Calu3 (cell line): Measurements from ENCODE around the gene PPP1R12B. TPM values are rescaled to one million over a fixed set of nuclear protein-coding genes. Genes with fewer than 3 reads are reported as not detected.

Experiments used
- BruUV-seq: library from RNA; stranded (reverse); fragments of 400-500 nt; replicated peaks from 2 replicates; lab custom pipeline; 2021; lab: Mats Ljungman, UMichigan
- CTCF ChIA-PET: fragments of 300-600 bp; sonication (Branson Sonifier 250); formaldehyde crosslinking; loops from one replicate; lab custom pipeline; 2022; ENCODE audit warnings: antibody characterized with exemption; lab: Charles Lee
- DNase-seq: peaks from one replicate; pipeline ENCODE4 v3.0.0; 2022
- H3K27ac Mint-ChIP-seq: one replicate; pipeline ENCODE4 v1.8.0; 2022; ENCODE audit warnings: mixed read lengths; ENCODE audit not compliant: unreplicated experiment
- H3K27me3 Mint-ChIP-seq: one replicate; pipeline ENCODE4 v1.8.0; 2022; ENCODE audit warnings: mixed read lengths; ENCODE audit not compliant: unreplicated experiment
- H3K36me3 Mint-ChIP-seq: one replicate; pipeline ENCODE4 v1.8.0; 2022; ENCODE audit warnings: mild to moderate bottlenecking, moderate library complexity, mixed read lengths; ENCODE audit not compliant: insufficient read depth, unreplicated experiment
- H3K4me1 Mint-ChIP-seq: one replicate; pipeline ENCODE4 v1.8.0; 2022; ENCODE audit warnings: mild to moderate bottlenecking, low read depth, mixed read lengths; ENCODE audit not compliant: unreplicated experiment
- H3K4me3 Mint-ChIP-seq: one replicate; pipeline ENCODE4 v1.8.0; 2022; ENCODE audit warnings: mild to moderate bottlenecking, low read depth, moderate library complexity, mixed read lengths; ENCODE audit not compliant: unreplicated experiment
- H3K9me3 Mint-ChIP-seq: one replicate; pipeline ENCODE4 v1.8.0; 2022; ENCODE audit warnings: low read depth, mixed read lengths; ENCODE audit not compliant: unreplicated experiment
- CTCF ChIP-seq: fragments of 200-600 bp; IDR thresholded peaks from one replicate; pipeline ENCODE4 v1.8.0; 2022; ENCODE audit warnings: antibody characterized with exemption; ENCODE audit not compliant: unreplicated experiment
- intact Hi-C: fragments of 100-400 bp; cut with micrococcal nuclease; formaldehyde crosslinking; loops from one replicate; pipeline ENCODE4 v1.10.0; 2022; ENCODE audit not compliant: unreplicated experiment
- total RNA-seq: library from RNA; stranded (reverse); gene quantifications from 2 replicates; pipeline ENCODE4 v1.2.3, GENCODE V29; 2022

The PPP1R12B gene
- total RNA-seq, 1 experiment from 2014 or later: 31.8 TPM

- no TSS peak for BruUV-seq
- CTCF ChIA-PET: interaction anchor here (0.6 to 2.5 kb wide), 3 partner anchors 14 to 132 kb away, joined by 3 to 7 read pairs (median 3); no protein-coding TSS in a partner anchor
- no peaks in the 10 kb centered on the region for H3K27me3 Mint-ChIP-seq
- H3K9me3 Mint-ChIP-seq: no peaks in the 10 kb centered on the region
- H3K4me3 Mint-ChIP-seq: no peak overlapping the region
- peaks cover 66% of the 10 kb centered on the region for H3K4me1 Mint-ChIP-seq
- intact Hi-C loops: no loop called here
- no peak for DNase-seq
- TF ChIP-seq CTCF: no peak
- H3K27ac Mint-ChIP-seq: peak overlapping the region; percentile 67
- no peaks in the 10 kb centered on the region for H3K36me3 Mint-ChIP-seq
Measured at GRCh38 chr1:202587859-202588485, 239.5 kb downstream of the PPP1R12B start.

- H3K36me3 Mint-ChIP-seq: no peaks in the 10 kb centered on the region
- peak overlapping the region; percentile 67 for H3K27ac Mint-ChIP-seq
- peaks cover 70% of the 10 kb centered on the region for H3K4me1 Mint-ChIP-seq
- CTCF ChIA-PET: interaction anchor here (0.8 to 1.5 kb wide), 5 partner anchors 11 to 123 kb away, joined by 3 to 5 read pairs (median 3); no protein-coding TSS in a partner anchor
- no peak overlapping the region for H3K4me3 Mint-ChIP-seq
- no TSS peak for BruUV-seq
- intact Hi-C loops: no loop called here
- H3K9me3 Mint-ChIP-seq: no peaks in the 10 kb centered on the region
- no peak for DNase-seq
- TF ChIP-seq CTCF: no peak
- no peaks in the 10 kb centered on the region for H3K27me3 Mint-ChIP-seq
Measured at GRCh38 chr1:202588503-202589189, 240.1 kb downstream of the PPP1R12B start.

GRCh38 chr1:202589190-202589930 lies 240.9 kb downstream of the PPP1R12B start:
- intact Hi-C loops: no loop called here
- peaks cover 77% of the 10 kb centered on the region for H3K4me1 Mint-ChIP-seq
- TF ChIP-seq CTCF: no peak
- no peaks in the 10 kb centered on the region for H3K36me3 Mint-ChIP-seq
- CTCF ChIA-PET: interaction anchor here (0.8 to 1.5 kb wide), 5 partner anchors 11 to 124 kb away, joined by 3 to 5 read pairs (median 3); no protein-coding TSS in a partner anchor
- H3K4me3 Mint-ChIP-seq: no peak overlapping the region
- H3K27ac Mint-ChIP-seq: peak overlapping the region; percentile 67
- H3K27me3 Mint-ChIP-seq: no peaks in the 10 kb centered on the region
- no peaks in the 10 kb centered on the region for H3K9me3 Mint-ChIP-seq
- BruUV-seq: no TSS peak
- DNase-seq: peak; percentile 80

GRCh38 chr1:202590126-202590525 lies 241.6 kb downstream of the PPP1R12B start:
- no peak for DNase-seq
- intact Hi-C loops: no loop called here
- CTCF ChIA-PET: interaction anchor here (1.5 kb wide), 1 partner anchor 10 kb away, joined by 5 read pairs; no protein-coding TSS in a partner anchor
- H3K36me3 Mint-ChIP-seq: no peaks in the 10 kb centered on the region
- peaks cover 80% of the 10 kb centered on the region for H3K4me1 Mint-ChIP-seq
- H3K4me3 Mint-ChIP-seq: no peak overlapping the region
- BruUV-seq: no TSS peak
- no peaks in the 10 kb centered on the region for H3K9me3 Mint-ChIP-seq
- no peak for TF ChIP-seq CTCF
- peak overlapping the region; percentile 67 for H3K27ac Mint-ChIP-seq
- no peaks in the 10 kb centered on the region for H3K27me3 Mint-ChIP-seq
